HG03064 (cell line): ENCODE results near the gene ATG2B.

Experiments used
- ATAC-seq: cut with Tn5 transposase; IDR thresholded peaks from one replicate; pipeline ENCODE4 v1.9.1; 2021; ENCODE audit warnings: low read depth; ENCODE audit not compliant: unreplicated experiment

The ATG2B gene

DNA sequence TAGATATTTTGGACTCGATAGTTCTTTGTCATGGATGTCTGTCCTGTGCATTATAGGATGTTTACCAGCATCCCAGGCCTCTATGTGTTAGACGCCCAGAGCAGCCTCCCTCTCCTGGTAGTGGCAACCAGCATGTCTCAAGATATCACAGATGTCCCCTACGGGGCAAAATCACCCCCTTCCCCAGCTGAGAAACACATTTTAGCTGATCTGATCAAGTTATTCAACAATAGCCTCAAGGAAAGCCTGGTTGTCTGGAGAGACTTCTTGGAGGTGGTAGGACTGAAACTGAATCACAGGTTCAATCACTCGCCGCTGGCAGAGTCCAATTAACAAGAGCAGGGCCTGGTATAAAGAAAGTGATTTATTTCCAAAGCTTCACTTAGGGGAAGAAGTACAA, 89.5 kb downstream of the ATG2B start:
- no peak for ATAC-seq

GRCh38 chr14:96272777-96273473, 90.2 kb downstream of the ATG2B start:
- ATAC-seq, result no peak

DNA sequence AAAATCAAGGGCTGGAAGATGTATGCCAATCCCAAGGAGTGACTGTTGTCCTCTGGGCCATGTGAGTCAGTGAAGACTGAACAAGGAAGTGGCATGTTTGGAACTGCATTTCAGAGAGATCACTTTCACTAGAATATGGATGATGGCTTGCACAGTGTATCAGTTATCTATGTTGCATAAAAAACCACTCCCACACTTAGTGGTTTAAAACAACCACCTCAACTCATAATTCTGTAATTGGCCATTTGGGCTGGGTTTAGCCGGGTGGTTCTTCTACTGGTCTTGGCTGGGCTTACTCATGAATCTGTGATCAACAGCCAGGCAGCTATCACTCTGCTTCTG, 91.7 kb downstream of the ATG2B start:
- ATAC-seq, result no peak

GRCh38 chr14:96270565-96271420, 92.3 kb downstream of the ATG2B start:
- ATAC-seq, result no peak

GRCh38 chr14:96269359-96269710, 93.8 kb downstream of the ATG2B start:
- no peak for ATAC-seq

- ATAC-seq, result no peak
Observed at GRCh38 chr14:96268431-96269358, 94.4 kb downstream of the ATG2B start.

DNA sequence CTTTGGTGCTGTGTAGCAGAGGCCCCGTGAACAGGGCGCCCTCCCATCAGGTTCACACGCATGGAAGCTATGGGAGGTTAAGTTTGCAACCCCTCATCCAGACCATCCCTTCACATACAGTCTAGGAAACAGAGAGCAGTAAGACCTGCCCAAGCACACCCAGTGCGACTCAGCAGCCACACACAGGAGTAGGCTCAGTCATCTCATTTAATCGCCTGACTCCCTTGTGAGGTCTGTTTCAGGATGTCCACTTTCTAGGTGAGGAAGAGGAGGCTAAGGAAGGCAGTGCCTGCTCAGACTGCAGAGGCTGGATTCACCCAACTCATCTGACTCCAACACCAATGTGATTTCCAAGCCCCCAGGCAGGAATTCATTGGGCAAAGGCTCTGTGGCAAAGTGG, 95.2 kb downstream of the ATG2B start:
- ATAC-seq, result no peak

DNA sequence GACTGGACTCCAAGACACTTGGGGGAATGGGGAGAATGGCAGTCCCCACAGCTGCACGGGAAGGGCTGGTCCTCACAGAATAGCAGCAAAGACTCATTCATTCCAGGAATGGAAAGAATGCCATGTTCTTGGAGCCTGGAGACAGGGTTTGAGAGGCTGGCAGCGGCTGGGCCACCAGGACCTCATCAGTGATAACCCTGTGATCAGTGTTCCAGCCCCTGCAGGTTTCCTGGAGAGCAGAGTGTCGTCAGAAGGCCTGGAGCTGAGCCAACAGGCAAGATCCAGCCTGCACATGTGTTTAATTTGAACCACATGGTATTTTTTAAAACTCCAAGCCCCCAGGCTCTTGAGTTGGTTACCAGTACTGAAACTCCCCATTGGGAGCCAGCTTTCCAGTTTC, 95.8 kb downstream of the ATG2B start:
- no peak for ATAC-seq

DNA sequence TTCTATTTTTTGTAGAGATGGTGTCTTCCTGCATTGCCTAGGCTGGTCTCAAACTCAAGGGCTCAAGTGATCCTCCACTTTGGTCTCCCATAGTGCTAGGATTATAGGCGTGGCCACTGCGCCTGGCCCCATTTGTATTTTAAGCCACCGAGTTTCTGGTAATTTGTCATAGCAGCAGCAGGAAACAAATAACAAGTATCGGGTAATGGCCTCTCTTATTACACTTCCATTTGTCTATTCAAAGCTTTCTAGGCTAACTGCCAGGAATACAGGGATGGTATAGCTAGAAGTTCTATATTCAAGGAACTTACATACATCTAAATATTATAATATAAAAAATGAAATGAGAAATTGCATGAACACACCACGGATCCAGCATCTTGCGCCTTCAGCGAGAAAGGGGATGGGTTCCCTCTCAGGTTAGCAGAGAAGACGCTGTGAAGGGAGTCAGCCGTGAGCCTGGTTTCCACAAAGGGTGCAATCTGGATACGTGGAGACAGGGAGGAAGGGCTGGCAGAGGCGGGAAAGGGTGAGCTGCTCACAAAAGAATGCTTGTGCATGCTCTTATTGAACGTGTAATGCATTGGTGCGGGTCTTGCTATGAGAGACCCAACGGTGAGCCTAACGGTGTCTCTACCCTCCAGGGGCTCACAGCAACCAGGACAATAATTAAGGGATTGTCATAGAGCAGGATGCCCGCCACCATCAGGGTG, 97.6 kb downstream of the ATG2B start:
- ATAC-seq, result no peak

- no peak for ATAC-seq
Observed at GRCh38 chr14:96264853-96265252, 98.3 kb downstream of the ATG2B start.

DNA sequence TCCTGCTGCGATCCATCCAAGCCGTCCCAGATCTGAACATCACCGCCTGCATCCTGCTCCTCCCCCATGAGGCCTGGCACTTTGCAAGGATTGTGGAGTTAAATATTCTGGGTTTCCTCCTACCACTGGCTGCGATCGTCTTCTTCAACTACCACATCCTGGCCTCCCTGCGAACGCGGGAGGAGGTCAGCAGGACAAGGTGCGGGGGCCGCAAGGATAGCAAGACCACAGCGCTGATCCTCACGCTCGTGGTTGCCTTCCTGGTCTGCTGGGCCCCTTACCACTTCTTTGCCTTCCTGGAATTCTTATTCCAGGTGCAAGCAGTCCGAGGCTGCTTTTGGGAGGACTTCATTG, 99.0 kb downstream of the ATG2B start:
- ATAC-seq, result no peak

GRCh38 chr14:96263347-96264199, 99.6 kb downstream of the ATG2B start:
- no peak for ATAC-seq

GRCh38 chr14:96261772-96262655, 101.1 kb downstream of the ATG2B start:
- ATAC-seq, result no peak

GRCh38 chr14:96261053-96261452, 102.1 kb downstream of the ATG2B start:
- no peak for ATAC-seq

GRCh38 chr14:96260341-96260821, 102.8 kb downstream of the ATG2B start:
- ATAC-seq, result no peak

DNA sequence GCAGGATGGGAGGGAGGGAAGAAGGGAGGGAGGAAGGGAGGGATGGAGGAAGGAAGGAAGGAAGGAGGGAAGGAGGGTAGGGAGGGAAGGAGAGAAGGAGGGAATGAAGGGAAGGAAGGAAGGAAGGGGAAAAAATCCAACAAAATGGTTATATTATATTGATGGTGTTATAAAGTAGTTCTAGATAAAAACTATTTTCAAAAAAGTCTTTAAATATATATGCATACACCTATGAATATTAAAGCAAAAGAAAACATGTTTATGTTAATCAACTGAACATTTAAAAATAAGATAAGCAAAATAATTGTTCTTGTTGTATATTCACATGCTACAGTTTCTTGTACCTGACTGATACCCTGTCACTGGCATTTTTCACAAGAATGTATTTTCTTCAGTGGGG, 105.2 kb downstream of the ATG2B start:
- ATAC-seq, result no peak

DNA sequence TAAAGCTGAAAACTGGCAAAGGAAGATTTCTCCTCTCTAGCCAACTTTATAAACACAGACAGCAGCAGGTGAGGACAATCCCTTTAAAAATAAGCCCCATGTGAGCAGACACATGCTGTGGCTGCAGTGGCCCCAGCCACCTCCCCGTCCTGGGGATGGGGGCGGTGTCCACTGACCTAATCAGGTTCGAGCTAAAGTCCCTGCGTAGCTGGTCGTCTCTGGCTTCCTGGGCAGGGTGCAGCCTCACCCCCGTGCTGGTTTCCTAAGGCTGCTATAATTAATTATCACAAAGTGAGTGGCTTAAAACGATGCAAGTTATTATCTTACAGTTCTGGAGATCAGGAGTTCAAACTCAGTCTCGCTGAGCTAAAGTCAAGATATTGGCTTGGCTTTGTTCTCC, 106.1 kb downstream of the ATG2B start:
- ATAC-seq, result no peak

DNA sequence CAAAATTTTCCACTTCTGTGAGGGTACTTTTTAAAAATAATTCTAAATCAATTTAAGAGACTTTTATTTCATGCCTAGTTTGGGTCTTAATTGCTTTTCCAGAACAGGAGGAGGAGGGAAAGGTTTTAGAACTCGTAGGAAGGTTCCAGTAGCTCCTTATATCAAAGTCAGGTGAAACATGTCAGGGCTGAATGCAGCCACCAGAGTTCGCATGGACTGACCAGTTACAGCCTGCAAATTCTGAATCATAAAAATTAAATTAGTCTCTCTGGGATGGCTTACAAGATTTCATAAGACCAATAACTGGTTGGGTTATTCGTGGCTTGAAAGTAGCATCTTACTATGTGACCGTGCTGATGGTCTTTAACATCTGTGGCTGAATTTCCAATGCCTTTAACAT, 106.7 kb downstream of the ATG2B start:
- ATAC-seq, result no peak
